Stimulated activated CD4-positive, alpha-beta T cell treated with anti-CD3 and anti-CD28 coated beads, Interleukin-1b, Interleukin-23, amount 100 ng/mL, for 48 hours (primary cell): ENCODE results near the gene NOVA2.

ENCODE experiments used
- DNase-seq: peaks from one replicate; pipeline ENCODE4 v3.0.0-alpha.2; 2020

Gene NOVA2

GRCh38 chr19:45960595-45961235 is 12.9 kb downstream of the NOVA2 start:
- no peak for DNase-seq

- DNase-seq: no peak
Observed at GRCh38 chr19:45959517-45960025, 14.1 kb downstream of the NOVA2 start.

GRCh38 chr19:45958769-45959516 is 14.7 kb downstream of the NOVA2 start:
- DNase-seq: no peak

- no peak for DNase-seq
Observed at GRCh38 chr19:45958320-45958719, 15.3 kb downstream of the NOVA2 start.

- DNase-seq: no peak
Observed at GRCh38 chr19:45955905-45956608, 17.6 kb downstream of the NOVA2 start.

- DNase-seq: no peak
Observed at GRCh38 chr19:45954156-45954555, 19.5 kb downstream of the NOVA2 start.

- no peak for DNase-seq
Observed at GRCh38 chr19:45953676-45954075, 20.0 kb downstream of the NOVA2 start.

- peak; percentile 37 for DNase-seq
Observed at GRCh38 chr19:45952686-45953505, 20.8 kb downstream of the NOVA2 start.

- DNase-seq: no peak
Observed at GRCh38 chr19:45952341-45952685, 21.4 kb downstream of the NOVA2 start.

- no peak for DNase-seq
Observed at GRCh38 chr19:45947926-45948325, 25.7 kb downstream of the NOVA2 start.

- no peak for DNase-seq
Observed at GRCh38 chr19:45940515-45940805, 33.2 kb downstream of the NOVA2 start.

- no peak for DNase-seq
Observed at GRCh38 chr19:45939792-45940514, 33.7 kb downstream of the NOVA2 start.

GRCh38 chr19:45938733-45939319 is 34.8 kb downstream of the NOVA2 start:
- no peak for DNase-seq

- DNase-seq: no peak
Observed at GRCh38 chr19:45935267-45935666, 38.4 kb downstream of the NOVA2 start.

GRCh38 chr19:45934551-45935230 is 39.0 kb downstream of the NOVA2 start:
- no peak for DNase-seq

GRCh38 chr19:45933759-45934158 is 39.9 kb downstream of the NOVA2 start:
- DNase-seq: no peak

GRCh38 chr19:45931055-45931454 is 42.6 kb downstream of the NOVA2 start:
- DNase-seq: no peak

GRCh38 chr19:45929247-45929646 is 44.4 kb downstream of the NOVA2 start:
- no peak for DNase-seq

- DNase-seq: peak; percentile 90
Observed at GRCh38 chr19:45927565-45928261, 46.0 kb downstream of the NOVA2 start.

GRCh38 chr19:45924891-45925447 is 48.7 kb downstream of the NOVA2 start:
- DNase-seq: no peak

GRCh38 chr19:45922281-45922680 is 51.4 kb downstream of the NOVA2 start:
- DNase-seq: no peak
